Stimulated activated CD8-positive, alpha-beta memory T cell treated with anti-CD3 and anti-CD28 coated beads, Interleukin-7, amount 100 ng/mL, for 1 hour (primary cell): ENCODE results near the gene BANK1.
"Not testable (repeated sequence)": the region's sequence is repeated elsewhere in the genome, so short reads cannot be mapped to it uniquely, and the experiment has no call there.

Experiments
- DNase-seq, 2 donors: peaks; one replicate each; pipeline ENCODE4 v3.0.0-alpha.2; 2020; ENCODE audit warnings: low read depth in 2 of 2

BANK1 gene

DNA sequence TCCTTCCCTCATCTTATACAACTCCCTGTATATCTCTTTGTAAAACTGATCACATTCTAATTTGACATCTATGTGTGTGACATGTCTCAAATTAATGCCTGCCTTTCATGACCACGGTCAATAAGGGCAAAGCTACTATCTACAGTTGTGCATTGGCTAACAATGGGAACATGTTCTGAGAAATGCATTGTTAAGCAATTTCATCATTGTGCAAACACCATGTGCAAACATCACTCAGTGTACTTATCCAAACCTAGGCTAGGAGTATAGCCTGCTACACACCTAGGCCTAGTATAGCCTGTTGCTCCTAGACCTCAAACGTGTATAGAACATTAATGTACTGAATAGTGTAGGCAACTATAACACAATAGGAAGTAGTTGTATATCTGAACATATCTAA, 95.0 kb downstream of the BANK1 start:
- DNase-seq: no peak

DNA sequence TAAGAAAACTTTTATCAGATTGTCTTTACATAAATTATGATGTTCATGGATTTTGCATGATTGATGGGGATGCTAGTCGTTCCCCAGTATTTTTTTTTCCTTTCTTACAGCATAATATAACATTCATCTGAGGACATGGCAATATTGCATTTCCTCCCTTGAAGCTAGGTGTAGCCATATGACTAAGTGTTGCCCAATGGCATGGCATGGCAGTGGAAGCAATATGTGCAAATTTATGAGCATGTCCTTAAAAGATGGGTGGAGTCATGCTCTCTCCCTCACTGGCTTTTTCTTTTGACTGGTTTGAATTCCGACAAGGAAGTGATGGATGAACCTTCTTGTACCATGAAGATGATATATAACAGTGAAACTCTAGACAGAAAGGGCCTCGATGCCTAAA, 96.3 kb downstream of the BANK1 start:
- no peak for DNase-seq

DNA sequence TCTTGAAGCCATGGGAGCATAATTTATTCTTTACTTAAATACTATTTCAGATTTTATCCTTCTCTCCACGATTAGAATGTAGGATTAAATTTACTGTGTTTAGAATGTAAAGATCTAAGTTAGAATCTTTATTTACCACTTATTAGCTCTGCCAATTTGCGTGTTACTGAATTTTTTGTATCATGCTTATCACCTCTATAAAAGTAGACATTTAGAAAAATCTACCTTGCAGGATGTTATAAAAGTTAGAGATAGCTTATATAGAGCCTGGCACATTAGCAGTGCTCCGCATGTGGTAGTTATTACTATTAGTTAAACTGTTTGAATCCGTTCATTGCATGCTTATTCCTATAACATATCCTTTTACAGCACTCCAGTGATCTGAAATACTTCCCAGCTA, 97.9 kb downstream of the BANK1 start:
- DNase-seq: no peak

DNA sequence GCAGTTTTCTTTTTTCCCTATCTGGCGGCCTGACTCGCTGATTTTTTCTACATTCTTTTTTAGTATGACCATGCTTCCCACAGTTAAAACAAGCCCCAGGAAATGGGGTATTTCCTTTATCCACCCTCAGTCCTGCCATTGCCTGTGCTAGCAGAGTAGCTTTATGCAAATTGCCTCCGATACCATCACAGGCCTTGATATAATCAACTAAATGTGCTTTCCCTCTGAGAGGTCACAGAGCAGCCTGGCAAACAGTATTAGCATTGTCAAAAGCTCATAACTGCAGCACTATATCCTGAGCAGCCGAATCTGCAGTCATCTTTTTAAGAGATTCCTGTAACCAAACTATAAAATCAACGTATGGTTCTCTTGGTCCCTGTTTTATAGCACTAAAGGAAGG, 115.0 kb downstream of the BANK1 start:
- not testable (repeated sequence) for DNase-seq

DNA sequence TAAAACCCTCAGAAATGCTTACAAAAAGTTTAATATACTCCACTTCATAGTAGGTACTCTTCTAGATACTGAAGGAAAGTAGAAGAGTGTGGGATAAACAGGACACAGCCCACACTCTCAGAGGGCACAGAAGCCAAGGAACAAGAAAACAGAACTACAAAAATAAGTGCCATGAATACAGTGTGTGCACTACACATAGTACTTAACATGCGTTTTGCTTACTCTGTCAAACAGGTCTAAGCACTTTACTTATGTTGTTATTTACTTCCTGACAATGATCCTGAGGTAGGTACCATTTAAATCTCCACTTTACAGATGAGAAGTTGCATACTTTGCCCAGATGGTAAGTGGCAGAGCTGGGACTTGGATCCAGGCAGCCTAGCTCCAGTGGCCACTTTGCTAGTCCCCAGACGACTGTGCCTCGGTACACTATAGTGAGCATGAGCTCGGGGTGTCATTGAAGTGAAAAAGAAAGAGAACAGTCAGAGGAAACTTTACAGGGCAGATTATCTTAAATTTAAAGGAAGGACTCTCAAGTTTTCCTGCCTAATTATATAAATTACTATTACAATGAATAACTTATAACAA, 120.3 kb downstream of the BANK1 start:
- DNase-seq: no peak

DNA sequence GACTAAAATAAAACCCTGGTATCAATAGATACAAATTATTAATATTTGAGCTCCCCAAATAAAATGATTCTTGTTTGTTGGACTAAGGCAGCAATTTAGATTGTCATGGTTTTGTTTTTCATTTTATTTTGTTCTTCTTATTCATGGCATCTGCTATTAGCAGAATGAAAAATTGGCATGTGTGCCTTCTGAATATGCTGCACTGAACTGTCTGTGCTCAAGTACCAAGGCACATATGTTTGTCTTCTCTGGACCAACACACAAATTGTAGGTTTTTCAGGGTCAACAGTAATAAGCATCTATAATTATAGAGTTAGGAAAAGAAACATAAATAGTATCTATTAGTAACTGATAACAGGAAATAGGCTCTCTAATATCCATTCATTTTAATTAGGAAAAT, 121.1 kb downstream of the BANK1 start:
- no peak for DNase-seq

DNA sequence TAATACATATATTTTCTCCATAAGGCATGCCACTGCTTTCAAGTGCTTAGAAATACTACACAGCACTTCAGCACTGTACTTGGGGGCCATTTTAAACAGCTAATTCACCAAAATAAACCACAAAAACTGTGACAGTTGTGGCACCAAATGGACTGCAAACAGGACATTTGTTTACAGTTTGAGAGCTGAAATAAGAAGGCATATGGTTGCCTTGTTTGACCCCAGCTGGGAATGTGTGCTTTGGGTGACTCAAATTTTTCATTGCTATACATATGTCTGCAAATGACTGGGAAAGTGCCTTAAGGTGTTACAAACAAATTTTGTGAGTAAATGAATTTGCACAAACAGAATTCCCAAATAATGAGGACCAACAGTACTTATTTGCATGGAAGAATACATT, 124.2 kb downstream of the BANK1 start:
- DNase-seq: no peak

DNA sequence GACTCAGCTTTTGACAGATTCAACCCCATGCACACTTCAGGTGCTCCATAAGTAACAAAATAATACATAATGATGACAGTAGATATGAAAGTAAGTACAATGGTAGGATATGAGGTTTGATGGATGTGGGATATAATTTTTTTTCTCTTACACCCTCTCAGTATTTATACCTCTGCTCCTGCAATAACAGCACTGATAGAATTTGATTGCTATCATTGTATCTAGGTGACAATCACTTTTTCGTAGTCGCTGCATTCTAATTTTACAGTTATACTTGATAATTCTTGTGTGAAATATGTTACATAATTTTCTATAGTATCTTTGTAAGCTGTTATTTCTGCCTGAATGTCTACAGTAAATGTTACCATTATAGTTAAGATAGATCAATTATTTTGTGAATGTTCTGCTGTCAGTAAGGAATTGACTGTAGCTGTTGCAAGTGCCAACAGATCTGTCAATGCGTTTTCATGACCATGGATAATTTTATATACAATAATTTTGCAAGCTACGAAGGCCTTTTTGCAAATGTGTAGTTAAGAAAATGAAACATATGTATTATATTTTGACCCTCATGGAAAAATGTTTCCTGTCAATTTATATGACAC, 128.9 kb downstream of the BANK1 start:
- DNase-seq: no peak

DNA sequence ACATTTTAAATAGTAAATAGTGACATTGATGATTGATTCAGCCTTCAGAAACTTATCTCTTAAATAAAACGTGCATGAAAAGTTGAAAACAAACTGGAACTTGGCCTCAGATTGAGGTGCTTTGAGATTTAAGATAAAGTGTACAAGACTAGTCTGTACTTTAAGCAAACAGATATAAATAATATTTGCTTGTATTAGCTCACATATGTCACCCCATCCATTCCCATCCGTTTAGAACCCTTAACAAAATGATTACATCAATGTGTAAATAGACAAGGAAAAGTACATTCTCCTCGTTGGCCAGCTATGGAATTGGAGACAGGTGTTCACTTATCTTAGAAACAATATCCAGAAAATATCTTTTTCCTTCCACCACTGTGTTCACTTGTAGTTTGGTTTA, 130.8 kb downstream of the BANK1 start:
- no peak for DNase-seq

DNA sequence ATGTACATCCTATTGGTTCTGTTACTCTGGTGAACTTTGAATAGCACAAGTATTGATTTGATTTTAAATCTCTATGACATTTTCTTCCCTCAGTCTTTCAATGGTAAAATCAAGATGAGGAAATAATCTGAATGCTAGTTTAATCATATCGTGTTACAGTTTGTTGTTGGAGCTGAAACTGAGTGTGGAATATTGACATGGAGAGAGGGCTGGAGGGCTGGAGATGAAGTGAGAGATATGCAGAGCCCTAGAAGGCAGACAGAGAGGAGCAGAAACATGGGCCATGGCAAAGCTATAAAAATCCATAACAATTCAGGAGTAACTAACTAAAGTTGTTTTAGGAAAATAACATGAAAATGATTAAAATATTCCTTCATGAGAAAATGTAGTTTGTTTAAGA, 141.1 kb downstream of the BANK1 start:
- no peak for DNase-seq

DNA sequence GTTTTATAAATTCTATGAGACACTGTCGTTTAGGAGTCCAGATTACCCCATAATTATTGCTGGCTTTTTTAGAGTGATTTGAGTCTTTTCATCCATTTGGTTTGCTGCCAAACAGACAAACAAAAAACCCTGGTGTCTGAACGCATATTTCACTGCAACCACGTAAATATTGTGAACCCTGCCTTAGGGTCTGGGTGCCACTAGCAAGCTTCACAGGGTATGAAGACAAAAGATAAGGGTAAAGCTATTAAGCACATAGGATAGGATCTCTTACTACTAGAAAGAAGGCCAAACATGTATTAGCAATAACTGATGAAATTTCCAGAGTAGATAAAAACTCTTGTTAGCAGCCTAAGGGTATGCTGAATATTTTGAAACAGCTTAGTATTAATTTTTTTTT, 143.3 kb downstream of the BANK1 start:
- no peak for DNase-seq

DNA sequence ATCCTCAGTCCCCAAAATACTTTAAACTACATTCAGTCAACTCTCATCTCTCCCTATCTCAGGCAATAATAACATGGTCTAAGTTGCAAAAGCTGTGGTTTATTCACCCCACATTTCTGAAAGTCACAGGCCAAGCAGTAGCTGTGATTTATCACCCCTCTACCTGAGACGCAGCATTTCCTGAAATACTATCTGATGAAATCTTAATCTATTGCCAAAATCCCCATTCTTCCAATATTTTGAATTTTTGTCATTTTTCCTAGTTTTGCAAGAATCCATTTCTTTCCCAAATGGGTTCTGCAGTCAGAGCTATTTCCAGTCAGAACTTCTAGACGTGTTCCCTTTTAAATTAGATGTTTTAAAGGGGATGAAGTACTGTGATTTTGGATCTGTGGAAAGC, 148.3 kb downstream of the BANK1 start:
- DNase-seq: no peak

DNA sequence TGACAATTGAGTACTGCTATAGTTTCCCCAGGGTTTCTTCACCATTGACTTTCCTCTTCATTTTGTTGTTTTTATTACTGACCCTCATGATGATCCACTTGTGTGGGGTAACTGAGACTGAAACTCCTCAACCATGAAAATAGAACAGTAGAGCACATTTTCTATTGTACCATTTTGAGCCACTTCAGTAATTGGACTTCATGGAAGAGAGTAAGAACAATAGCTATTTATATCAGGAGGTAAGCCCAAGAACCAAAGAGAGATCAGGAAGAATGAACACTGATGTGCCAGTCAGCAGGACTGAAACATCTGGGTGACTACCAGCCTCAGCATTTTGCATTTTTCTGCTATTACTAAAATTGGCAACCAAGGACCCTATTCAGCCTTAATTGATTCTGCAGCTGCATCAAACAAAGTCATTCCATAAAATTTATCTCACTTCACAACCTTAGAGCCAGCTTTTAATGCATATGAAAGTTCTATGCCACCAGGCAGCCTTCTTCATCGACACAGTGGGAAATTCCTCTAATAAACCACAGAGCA, 151.4 kb downstream of the BANK1 start:
- DNase-seq: no peak

DNA sequence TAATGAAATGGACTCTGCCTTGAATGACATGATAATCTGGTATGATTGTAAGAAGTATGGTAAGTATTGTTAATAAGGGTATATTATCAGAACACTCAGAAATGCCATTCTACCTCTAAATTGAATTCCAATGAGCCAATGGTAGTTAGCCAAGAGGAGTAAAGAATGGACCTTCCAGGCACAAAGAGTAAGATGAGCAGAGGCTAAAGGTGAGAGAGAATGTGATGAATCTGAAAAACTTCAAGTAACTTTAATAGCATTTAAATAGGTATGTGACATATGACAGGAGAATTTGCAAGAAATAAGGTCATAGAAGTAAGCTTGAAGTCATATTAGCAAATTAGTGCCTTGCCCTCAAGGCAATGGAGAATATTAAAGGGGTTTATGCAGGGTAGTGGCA, 152.4 kb downstream of the BANK1 start:
- no peak for DNase-seq

DNA sequence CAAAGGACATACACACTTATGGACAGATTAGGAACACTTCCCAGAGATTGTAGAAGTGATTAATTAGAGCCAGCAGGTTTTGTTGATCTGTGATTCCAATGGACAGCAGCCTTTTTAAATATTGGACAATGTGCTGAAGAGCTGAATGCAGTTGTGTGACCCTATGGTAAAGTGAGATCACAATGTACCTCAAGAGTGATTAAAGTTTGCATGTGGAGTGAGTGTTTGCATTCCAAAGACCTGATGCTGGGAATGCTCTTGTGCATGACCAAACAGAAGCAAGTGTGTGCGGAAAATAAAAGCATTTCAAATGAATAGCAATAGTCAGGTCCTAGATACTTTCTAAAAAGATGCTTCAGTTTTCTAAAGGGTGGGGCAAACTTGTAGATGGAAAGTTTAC, 154.1 kb downstream of the BANK1 start:
- DNase-seq: no peak

DNA sequence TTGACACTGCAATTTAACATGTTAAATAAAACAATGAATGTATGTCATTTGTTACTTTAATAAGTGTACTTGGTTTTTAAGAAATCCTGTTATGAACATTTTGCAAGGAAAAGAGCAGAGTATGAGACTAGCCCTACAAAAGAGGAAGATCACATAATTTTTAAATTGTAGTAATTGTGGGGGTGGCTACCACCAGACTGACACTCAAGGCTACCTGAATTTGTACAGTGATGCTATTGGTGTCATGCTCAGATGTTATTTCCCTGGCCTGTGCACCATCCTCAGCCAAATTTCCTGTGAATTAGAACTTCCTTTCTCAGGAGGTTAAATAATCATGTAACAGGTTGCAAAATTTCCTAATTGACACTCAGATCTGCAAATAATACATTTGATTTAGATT, 157.5 kb downstream of the BANK1 start:
- no peak for DNase-seq

DNA sequence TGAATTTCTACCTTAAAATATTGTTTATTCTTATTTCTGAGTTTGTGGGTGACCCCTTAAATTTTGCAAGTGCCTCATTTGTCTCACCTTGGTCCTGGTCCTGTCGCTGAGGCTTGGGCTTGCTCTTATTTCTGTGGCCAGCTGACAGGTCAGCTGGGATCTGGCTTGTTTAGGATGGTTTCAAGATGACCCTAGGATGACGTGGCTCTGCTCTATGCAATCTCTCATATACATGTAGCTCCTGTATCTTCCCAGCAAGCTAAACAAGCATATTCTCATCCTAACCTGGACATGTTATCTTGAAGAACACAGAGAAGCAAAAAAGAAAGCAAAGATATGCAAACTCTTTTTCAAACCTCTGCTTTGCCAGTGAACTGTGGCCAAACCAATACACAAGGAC, 158.4 kb downstream of the BANK1 start:
- no peak for DNase-seq

DNA sequence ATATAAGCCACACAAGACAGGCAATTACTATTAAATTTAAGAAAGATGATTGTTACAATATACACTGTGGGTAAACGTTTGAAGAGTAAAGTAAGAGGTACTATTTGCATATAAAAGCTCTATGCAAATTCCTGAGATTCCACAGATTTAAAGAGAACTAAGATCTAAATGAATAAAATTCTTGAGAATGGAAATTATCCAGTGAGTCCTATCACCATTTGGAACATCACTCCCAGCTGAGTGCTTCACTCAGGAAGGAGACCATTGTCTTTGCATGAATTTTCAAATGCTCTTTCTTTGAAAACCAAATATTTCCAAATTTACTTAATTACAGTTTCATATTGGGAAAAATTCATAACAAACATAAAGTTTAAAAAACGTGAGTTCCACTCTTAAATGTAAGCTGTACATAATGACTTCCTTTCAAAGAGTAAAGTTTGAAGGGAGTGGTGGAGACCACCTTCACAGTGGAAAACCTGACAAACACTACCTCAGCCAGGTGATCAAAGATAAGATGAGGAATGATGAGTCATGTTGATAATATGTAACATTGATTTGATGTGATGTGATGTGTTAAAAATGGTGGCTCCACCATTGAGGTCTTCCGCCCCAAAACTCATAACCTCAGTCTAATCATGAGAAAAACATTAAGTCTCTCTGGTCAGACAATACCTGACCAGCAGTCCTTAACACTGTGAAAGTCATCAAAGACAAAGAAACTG, 159.9 kb downstream of the BANK1 start:
- no peak for DNase-seq

DNA sequence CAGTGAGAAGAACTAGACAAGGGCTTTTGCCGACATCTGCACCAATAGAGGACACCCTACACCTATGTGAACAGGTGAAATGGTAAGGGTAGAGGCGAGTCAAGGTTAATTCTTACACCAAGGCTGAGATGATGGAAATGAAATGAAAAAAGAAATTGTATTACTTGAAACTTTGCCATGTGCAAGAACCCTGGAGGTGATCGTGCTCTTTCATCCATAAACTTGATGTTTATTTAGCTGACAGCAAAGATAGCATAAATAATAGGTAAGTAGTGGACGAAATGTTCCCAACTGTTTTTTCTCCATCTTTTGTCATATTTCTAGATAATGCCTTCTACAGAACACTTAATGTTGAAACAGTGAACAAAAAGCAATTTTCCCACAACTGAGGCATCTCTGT, 162.5 kb downstream of the BANK1 start:
- DNase-seq: no peak

DNA sequence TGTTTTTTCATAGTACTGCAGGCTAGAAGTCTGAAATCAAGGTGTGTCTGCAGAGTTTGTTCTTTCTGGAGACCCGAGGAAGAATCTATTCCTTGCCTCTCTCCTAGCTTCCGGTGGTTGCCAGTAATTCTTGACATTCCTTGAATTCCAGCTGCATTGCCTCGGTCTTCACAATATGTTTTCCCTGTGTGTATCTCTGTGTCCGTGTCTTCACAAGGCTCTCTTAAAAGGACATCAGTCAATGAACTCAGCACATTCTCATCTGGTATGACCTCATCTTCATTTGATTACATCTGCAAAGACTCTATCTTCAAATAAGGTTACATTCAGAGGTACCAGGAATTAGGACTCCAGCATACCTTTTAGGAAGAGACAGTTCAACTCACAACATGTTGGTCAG, 163.4 kb downstream of the BANK1 start:
- no peak for DNase-seq

DNA sequence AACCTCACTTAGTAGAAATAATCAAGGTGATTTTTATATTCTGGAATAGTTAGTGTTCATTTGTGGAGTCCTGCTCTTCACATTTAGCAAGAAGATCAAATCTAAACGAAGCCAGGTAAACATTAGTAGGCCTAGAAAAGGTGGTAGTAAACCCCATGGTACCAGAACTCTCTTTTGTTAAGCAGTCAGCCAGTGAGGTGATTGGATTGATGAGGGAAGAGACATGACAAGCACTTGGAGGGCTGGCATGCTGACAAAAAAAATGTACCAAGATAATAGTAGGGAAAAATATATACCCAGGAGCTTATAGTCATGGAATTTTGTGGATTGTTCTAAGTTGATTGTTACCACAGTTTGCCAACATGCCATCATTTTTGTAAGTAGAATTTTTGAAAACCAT, 163.8 kb downstream of the BANK1 start:
- DNase-seq: no peak

DNA sequence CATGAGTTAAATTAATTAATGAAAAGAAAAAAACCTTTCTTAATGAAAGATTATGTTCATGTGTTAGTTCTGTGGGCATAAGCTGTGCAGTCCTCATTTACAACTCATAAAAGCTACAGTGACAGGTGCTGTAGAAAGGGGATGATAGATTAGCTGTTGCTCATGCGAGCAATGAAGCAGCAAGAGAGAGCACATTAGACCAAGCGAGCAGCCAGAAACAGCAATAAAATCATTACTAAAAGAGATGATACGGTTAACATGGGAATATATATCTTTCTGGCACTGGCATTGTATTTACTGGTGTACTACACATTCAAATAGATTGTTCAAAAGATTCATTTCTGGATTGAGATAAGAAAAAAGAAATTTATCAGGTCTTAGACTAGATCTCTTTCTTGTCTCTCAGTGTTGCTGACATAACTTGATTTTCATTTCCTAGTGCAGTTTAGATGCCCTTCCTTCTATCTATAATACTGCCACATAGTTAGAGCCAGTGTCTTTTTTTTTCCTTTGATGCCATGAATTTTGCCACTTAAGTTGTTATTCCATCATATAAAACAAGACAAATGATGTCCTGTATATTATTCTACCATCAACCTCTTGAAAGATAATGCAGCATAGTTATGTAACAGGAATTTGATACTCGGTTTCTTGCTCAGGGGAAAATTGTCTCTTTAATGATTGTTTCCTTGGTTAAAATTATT, 164.6 kb downstream of the BANK1 start:
- no peak for DNase-seq
